BE2C (cell line): ENCODE data around the gene SENP3.
A peak's percentile ranks its signal among the peaks of the same experiment; 100 is the strongest.

Source experiments
- DNase-seq: peaks from one replicate; pipeline ENCODE4 v3.0.0-alpha.2; 2020
- H3K27me3 ChIP-seq: fragments of 250-450 bp; sonication (Bioruptor Pico); 2 replicates; pipeline ENCODE4 v1.5.1; 2020; ENCODE audit warnings: mild to moderate bottlenecking
- H3K36me3 ChIP-seq: fragments of 250-450 bp; sonication (Bioruptor Pico); 2 replicates; pipeline ENCODE4 v1.5.1; 2020; ENCODE audit warnings: mild to moderate bottlenecking
- H3K4me1 ChIP-seq: fragments of 250-450 bp; sonication (Bioruptor Pico); 2 replicates; pipeline ENCODE4 v1.5.1; 2020
- H3K4me3 ChIP-seq: 2 replicates; pipeline ENCODE4 v1.5.1; 2011; ENCODE audit warnings: low read depth, low read length
- H3K9me3 ChIP-seq: fragments of 250-450 bp; sonication (Bioruptor Pico); 2 replicates; pipeline ENCODE4 v1.5.1; 2020
- TF ChIP-seq, protein P1 (sequence below): IDR thresholded peaks from 2 replicates; pipeline ENCODE4 v1.5.1; 2012; ENCODE audit warnings: mild to moderate bottlenecking, low read depth, low read length

SENP3 gene

DNA sequence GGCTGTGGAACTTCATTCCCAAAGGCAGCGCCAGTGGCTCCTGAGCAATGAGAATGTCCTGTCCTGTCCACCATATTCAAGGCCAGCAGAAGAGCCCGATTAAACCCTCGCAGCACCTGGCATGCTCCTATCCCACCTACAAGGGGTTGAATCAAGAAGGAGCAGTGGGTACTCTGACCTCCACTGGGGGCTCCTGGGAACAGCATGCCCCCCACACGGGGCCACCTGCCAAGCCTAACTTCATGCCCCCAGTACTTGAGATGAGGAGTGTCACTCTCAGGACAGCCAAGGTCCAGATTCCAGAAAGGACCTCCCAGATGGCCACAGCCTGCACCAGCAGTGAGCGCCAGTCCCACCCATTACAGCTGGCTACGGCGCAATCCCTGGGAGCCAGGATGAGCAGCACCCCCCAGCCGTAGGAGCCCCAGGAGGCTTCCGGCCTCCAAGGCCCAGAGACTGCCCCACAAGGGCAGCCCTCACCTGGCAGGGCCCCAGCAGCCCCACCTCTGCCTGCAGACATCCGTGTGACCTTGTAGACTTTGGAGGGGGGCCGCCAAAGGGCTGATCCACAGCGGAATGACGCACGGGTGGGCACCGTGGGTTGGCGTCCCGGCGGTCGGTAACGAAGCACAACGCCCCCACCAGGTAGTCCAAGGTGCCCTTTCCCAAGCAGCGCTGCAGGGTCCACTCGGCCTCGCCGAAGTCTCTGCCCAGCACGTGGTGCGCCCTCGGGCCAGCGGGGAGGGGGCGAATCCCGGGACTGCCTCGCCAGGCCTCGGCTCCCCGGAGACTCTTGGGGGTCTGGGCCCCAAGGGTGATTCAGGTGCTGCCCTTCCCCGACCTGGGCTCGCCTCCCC is 20.9 kb downstream of the SENP3 start:
- TF ChIP-seq, protein P1, sequence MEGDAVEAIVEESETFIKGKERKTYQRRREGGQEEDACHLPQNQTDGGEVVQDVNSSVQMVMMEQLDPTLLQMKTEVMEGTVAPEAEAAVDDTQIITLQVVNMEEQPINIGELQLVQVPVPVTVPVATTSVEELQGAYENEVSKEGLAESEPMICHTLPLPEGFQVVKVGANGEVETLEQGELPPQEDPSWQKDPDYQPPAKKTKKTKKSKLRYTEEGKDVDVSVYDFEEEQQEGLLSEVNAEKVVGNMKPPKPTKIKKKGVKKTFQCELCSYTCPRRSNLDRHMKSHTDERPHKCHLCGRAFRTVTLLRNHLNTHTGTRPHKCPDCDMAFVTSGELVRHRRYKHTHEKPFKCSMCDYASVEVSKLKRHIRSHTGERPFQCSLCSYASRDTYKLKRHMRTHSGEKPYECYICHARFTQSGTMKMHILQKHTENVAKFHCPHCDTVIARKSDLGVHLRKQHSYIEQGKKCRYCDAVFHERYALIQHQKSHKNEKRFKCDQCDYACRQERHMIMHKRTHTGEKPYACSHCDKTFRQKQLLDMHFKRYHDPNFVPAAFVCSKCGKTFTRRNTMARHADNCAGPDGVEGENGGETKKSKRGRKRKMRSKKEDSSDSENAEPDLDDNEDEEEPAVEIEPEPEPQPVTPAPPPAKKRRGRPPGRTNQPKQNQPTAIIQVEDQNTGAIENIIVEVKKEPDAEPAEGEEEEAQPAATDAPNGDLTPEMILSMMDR = no peak
- Histone ChIP-seq H3K4me1 (peaks cover 13% of the 10 kb centered on the region), H3K4me3 (no peak overlapping the region), H3K36me3 (peaks cover 24% of the 10 kb centered on the region), H3K9me3 (no peaks in the 10 kb centered on the region), H3K27me3 (no peaks in the 10 kb centered on the region)
- no peak for DNase-seq

DNA sequence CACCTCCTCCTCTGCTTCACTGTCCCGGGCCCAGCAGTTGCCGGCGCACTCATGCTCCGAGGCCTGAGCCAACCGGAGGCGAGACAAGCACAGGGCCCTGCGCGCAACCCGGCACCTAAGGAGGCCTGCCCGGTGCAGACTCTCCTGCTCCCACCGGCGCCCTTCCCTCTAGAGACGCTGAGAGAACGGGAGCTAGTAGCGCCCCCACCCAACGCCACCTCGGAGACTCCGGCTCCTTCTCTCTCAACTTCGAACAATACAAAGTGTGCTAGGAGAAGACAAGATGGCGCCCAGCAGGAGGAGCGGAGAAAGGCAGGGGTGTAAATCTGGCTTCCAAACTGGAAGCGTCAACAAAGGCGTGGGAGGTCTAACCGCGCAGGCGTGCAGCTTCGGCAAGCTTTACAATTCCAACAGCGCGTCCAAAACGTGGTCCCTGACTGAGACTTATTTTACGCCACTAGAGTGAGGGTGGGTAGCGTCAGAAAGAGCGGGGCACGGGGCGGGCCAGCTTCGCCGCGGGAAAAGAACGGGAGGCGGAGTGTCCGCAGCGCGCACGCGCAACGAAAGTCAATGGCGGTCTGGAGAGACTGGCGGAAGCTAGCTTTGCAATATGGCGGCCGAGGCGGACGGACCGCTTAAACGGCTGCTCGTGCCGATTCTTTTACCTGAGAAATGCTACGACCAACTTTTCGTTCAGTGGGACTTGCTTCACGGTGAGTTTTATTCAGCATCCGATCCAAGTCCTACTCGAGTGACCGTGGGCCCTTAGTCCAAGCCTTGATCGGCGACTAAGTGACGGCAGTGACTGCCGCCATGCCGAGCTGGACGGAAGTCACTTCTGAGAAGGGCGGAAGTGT is 21.8 kb downstream of the SENP3 start, which contains the start of gene MPDU1:
Gene MPDU1, plus strand, starts transcription at position 600 of the 857 bp plus-strand sequence. Its CDS starts 11 bp downstream, at position 611.
- TF ChIP-seq, protein P1 = no peak
- Histone ChIP-seq H3K27me3 (no peaks in the 10 kb centered on the region), H3K36me3 (peaks cover 16% of the 10 kb centered on the region), H3K4me3 (peak within 1 kb of the TSS; percentile 65), H3K4me1 (peaks cover 13% of the 10 kb centered on the region), H3K9me3 (no peaks in the 10 kb centered on the region)
- DNase-seq = peak; percentile 91

DNA sequence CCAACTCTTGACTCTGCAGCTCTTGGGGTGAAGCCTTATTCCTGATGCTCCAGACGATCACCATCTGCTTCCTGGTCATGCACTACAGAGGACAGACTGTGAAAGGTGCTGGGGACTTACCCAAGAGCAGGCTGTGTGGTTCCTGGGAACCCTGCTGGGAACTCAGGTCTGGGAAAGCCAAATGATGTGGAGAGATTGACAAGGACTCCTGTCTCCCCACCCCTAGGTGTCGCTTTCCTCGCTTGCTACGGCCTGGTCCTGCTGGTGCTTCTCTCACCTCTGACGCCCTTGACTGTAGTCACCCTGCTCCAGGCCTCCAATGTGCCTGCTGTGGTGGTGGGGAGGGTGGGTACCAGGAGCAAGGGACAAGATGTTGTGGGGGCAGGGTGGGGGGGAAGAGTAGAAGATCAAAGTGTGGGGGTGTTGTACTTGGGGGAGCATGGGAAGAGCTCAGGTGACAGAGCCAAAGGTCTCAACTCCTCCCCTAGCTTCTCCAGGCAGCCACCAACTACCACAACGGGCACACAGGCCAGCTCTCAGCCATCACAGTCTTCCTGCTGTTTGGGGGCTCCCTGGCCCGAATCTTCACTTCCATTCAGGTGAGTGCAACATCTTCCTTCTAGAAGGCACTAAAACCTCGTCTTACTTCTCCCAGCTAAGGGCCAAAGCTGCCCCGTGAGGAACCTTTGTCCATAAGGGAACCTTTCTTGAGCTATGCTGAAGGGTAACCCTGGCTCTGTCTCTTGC is 25.1 kb downstream of the SENP3 start:
- Histone ChIP-seq H3K4me1 (peaks cover 10% of the 10 kb centered on the region), H3K27me3 (no peaks in the 10 kb centered on the region), H3K9me3 (no peaks in the 10 kb centered on the region), H3K4me3 (no peak overlapping the region), H3K36me3 (peaks cover 19% of the 10 kb centered on the region)
- peak; percentile 49 for DNase-seq
- TF ChIP-seq, protein P1 = peak; percentile 51

DNA sequence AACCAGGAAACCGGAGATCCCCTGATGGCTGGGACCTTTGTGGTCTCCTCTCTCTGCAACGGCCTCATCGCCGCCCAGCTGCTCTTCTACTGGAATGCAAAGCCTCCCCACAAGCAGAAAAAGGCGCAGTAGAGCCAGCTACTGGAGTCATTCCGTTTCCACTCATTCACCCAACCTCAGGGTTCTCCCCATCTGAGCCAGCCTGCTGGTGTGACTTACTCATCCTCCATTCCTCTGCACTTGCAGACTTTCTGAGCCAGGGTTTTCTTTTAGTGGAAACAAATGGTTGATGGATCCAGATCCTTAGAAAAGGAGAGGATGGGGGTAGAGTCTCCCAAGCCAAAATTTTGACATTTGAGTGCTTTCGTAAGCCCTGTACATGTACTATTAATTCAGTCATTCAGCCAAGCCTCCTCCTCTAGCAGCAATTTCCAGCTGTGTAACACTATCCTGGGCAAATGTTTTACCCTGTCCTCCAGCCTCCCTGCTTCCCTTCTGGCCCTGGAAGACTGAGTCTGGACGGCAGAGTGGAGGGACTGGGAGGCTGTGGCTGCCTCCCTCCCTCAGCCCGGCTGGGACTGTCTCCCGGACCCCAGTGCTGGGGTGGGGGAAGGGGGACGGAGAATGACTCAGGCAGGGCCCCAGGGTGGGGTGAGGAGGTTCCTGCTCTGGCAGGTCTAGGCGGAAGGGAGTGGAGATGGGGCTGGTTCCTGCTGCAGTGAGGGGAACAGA is 25.9 kb downstream of the SENP3 start:
- Histone ChIP-seq H3K4me3 (no peak overlapping the region), H3K36me3 (peaks cover 21% of the 10 kb centered on the region)
- DNase-seq = no peak

More for the DNA sequence above, 25.9 kb downstream of the SENP3 start:
- Histone ChIP-seq H3K4me1 (peaks cover 10% of the 10 kb centered on the region), H3K9me3 (no peaks in the 10 kb centered on the region), H3K27me3 (no peaks in the 10 kb centered on the region)
- TF ChIP-seq, protein P1 = no peak
